CD4-positive, alpha-beta T cell (primary cell): ENCODE data around the gene RPAP3. TPM values are rescaled to one million over a fixed set of nuclear protein-coding genes. Genes with fewer than 3 reads are reported as not detected.

Source experiments
- ATAC-seq: fragments of 200-7000 bp; cut with Tn5 transposase; one replicate; pipeline ENCODE4 v1.10.0; 2022; ENCODE audit warnings: mild to moderate bottlenecking; ENCODE audit not compliant: poor library complexity
- CTCF ChIA-PET: fragments of 350-600 bp; sonication (Branson Sonifier 250); formaldehyde crosslinking; loops from one replicate; lab custom pipeline; 2021; ENCODE audit warnings: antibody characterized with exemption, inconsistent platforms; lab: Charles Lee
- POLR2A ChIA-PET: fragments of 350-600 bp; sonication (Branson Sonifier 250); formaldehyde crosslinking; loops from one replicate; lab custom pipeline; 2021; ENCODE audit warnings: antibody characterized with exemption, inconsistent platforms; lab: Charles Lee
- DNase-seq, 14 experiments: peaks; one replicate each; pipeline ENCODE4 v3.0.0-alpha.2; 2013 to 2020; ENCODE audit warnings: mixed read lengths in 2 of 14
- H3K27ac ChIP-seq, 2 donors: one replicate each; pipeline versions ENCODE4 v1.5.1 to v1.7.0; 2013; ENCODE audit warnings: low read length in 2 of 2, low read depth in 1 of 2, mild to moderate bottlenecking in 1 of 2
- H3K27me3 ChIP-seq, 2 experiments: 1 replicate in 1 of 2; 2 replicates in 1 of 2; pipeline versions ENCODE4 v1.6.1 to v1.7.0; 2013; ENCODE audit warnings: low read length in 2 of 2, control low read depth in 1 of 2, mild to moderate bottlenecking in 1 of 2, moderate library complexity in 1 of 2; ENCODE audit not compliant: insufficient read depth in 2 of 2, control insufficient read depth in 1 of 2
- H3K36me3 ChIP-seq: one replicate; pipeline ENCODE4 v1.6.1; 2013; ENCODE audit warnings: low read length, control low read depth; ENCODE audit not compliant: insufficient read depth
- H3K4me1 ChIP-seq: one replicate; pipeline ENCODE4 v1.6.1; 2013; ENCODE audit warnings: low read length, control low read depth; ENCODE audit not compliant: insufficient read depth
- H3K4me3 ChIP-seq: one replicate; pipeline ENCODE4 v1.5.1; 2013; ENCODE audit warnings: mild to moderate bottlenecking, low read length, moderate library complexity
- H3K9me3 ChIP-seq, 2 experiments: 1 replicate in 1 of 2; 2 replicates in 1 of 2; pipeline versions ENCODE4 v1.6.1 to v1.7.0; 2013; ENCODE audit warnings: low read length in 2 of 2, mild to moderate bottlenecking in 2 of 2, control low read depth in 1 of 2, moderate library complexity in 1 of 2; ENCODE audit not compliant: control insufficient read depth in 1 of 2, insufficient read depth in 1 of 2
- H3K27ac Mint-ChIP-seq: one replicate; pipeline ENCODE4 v1.8.0; 2020; ENCODE audit warnings: mixed read lengths
- H3K27me3 Mint-ChIP-seq: one replicate; pipeline ENCODE4 v1.8.0; 2021; ENCODE audit warnings: mixed read lengths
- H3K36me3 Mint-ChIP-seq: one replicate; pipeline ENCODE4 v1.8.0; 2021; ENCODE audit warnings: low read depth, mixed read lengths
- H3K4me1 Mint-ChIP-seq: one replicate; pipeline ENCODE4 v1.8.0; 2021; ENCODE audit warnings: low read depth, mixed read lengths
- H3K4me3 Mint-ChIP-seq: one replicate; pipeline ENCODE4 v1.8.0; 2020; ENCODE audit warnings: mild to moderate bottlenecking, mixed read lengths
- H3K9me3 Mint-ChIP-seq: one replicate; pipeline ENCODE4 v1.8.0; 2020; ENCODE audit warnings: mixed read lengths
- intact Hi-C, 2 experiments: fragments of 100-400 bp; cut with DNase I in 1 of 2; cut with micrococcal nuclease in 1 of 2; formaldehyde crosslinking; loops; one replicate each; pipeline versions ENCODE4 v1.15.1 to v1.9.0; 2023 to 2025; cut with DNase I, micrococcal nuclease
- total RNA-seq, 174 experiments: library from RNA in 2 of 174; stranded (reverse) in 2 of 174; gene quantifications; one replicate each; pipeline ENCODE4 v1.2.3 and lab custom pipeline; 2021 to 2026
- TF ChIP-seq, protein P1 (sequence below): fragments of 200-600 bp; IDR thresholded peaks from one replicate; pipeline ENCODE4 v1.8.0; 2022; ENCODE audit warnings: antibody characterized with exemption, mild to moderate bottlenecking

RPAP3 gene
- total RNA-seq, 2 experiments from 2014 or later = 24.6 to 26.4 TPM

DNA sequence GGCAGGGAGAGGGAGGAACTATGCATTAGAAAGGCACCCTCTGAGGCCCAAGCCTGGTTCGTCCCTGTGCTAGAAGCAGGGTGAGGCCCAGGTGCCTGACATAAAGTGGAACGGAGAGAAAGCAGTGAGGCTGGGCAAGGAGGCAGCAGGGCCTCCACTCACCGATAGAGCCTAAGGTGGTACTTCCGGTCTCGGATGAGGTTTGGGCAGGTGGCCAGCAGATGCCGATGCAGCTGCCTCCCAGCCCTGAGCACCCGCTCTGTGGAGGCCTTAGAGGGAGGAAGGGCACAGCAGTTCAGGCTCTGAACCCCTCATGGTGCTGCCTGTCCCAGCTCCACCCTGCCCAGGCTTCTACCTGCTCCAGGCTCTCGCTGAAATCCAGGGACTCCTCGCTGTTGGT is 45.7 kb upstream of the RPAP3 start:
- no peak for DNase-seq
- Histone ChIP-seq H3K27ac (no peak overlapping the region), H3K9me3 (no peaks in the 10 kb centered on the region), H3K4me1 (peaks cover 20% of the 10 kb centered on the region), H3K36me3 (no peaks in the 10 kb centered on the region), H3K4me3 (no peak overlapping the region), H3K27me3 (no peaks in the 10 kb centered on the region)
- H3K27ac Mint-ChIP-seq = no peak overlapping the region
- no peak overlapping the region for H3K4me3 Mint-ChIP-seq
- intact Hi-C loops = no loop called here
- ChIA-PET CTCF (no interaction called here), POLR2A (no interaction called here)
- TF ChIP-seq, protein P1, sequence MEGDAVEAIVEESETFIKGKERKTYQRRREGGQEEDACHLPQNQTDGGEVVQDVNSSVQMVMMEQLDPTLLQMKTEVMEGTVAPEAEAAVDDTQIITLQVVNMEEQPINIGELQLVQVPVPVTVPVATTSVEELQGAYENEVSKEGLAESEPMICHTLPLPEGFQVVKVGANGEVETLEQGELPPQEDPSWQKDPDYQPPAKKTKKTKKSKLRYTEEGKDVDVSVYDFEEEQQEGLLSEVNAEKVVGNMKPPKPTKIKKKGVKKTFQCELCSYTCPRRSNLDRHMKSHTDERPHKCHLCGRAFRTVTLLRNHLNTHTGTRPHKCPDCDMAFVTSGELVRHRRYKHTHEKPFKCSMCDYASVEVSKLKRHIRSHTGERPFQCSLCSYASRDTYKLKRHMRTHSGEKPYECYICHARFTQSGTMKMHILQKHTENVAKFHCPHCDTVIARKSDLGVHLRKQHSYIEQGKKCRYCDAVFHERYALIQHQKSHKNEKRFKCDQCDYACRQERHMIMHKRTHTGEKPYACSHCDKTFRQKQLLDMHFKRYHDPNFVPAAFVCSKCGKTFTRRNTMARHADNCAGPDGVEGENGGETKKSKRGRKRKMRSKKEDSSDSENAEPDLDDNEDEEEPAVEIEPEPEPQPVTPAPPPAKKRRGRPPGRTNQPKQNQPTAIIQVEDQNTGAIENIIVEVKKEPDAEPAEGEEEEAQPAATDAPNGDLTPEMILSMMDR = no peak
- H3K4me1 Mint-ChIP-seq = peaks cover 12% of the 10 kb centered on the region
- H3K27me3 Mint-ChIP-seq = no peaks in the 10 kb centered on the region
- no peaks in the 10 kb centered on the region for H3K9me3 Mint-ChIP-seq
- H3K36me3 Mint-ChIP-seq = no peaks in the 10 kb centered on the region
- no peak for ATAC-seq

DNA sequence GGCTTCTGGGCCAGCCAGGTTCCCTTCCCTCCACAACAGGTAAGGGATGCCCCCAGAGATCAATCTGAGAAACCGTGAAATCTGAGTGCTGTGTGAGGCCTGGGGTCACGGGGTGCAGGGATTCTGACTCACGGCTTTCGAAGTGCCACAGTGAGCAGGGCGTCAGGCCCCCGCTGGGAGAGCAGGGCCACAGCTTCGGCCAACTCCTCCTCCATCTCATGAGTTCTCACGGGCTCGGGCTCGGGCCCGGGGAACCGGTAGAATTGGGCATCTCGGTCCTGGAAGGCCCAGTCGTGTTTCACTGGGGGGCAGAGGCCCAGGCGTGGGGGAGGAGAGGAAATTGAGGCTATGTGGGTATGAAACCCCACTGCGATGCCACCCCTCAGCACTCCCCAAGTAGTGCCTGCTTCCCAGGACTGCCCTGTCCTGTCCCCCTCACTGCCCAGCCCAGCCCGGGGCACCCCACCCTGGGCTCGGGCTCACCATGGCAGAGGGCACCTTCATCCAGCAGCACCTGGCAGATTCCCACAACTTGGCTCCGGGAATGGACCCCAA is 45.2 kb upstream of the RPAP3 start:
- DNase-seq = no peak
- no peaks in the 10 kb centered on the region for H3K27me3 Mint-ChIP-seq
- H3K4me3 ChIP-seq = no peak overlapping the region
- H3K27ac ChIP-seq = no peak overlapping the region
- H3K27me3 ChIP-seq = no peaks in the 10 kb centered on the region
- ChIA-PET CTCF (no interaction called here), POLR2A (interaction anchor here (0.6 kb wide), 1 partner anchor 30 kb away, joined by 5 read pairs; no protein-coding TSS in a partner anchor)
- no peaks in the 10 kb centered on the region for H3K36me3 Mint-ChIP-seq
- no peak for ATAC-seq
- H3K36me3 ChIP-seq = no peaks in the 10 kb centered on the region
- H3K9me3 ChIP-seq = no peaks in the 10 kb centered on the region
- TF ChIP-seq, protein P1 = no peak
- H3K4me3 Mint-ChIP-seq = no peak overlapping the region
- peaks cover 10% of the 10 kb centered on the region for H3K4me1 Mint-ChIP-seq
- H3K9me3 Mint-ChIP-seq = no peaks in the 10 kb centered on the region
- peaks cover 17% of the 10 kb centered on the region for H3K4me1 ChIP-seq
- intact Hi-C loops = no loop called here
- no peak overlapping the region for H3K27ac Mint-ChIP-seq

DNA sequence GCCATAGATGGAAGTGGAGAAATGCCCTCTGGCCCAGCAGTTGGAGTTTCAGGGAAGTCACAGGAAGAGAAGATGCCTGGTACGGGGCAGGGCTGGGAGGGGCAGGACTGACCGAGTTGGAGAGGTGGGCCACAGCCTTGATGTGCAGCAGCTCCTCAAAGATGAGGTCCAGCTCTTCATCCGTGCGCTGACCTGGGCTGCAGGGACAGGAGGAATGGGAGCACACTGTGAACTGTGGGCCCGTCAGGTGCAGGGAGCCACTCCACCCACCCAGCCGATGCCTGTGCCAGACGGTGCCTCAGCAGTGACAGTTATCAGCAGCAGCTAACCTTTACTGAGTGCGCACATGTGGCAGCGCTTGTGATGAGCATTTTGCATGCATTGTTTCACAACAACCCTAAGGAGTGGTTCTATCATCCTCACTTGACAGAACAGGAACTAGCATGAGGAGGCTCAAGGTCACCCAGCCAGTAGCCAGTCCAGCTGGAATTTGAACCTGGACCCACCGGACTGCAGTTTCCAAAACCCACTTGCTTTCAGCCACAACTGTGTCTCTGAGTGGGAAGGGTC is 44.5 kb upstream of the RPAP3 start:
- CTCF ChIA-PET = no interaction called here
- TF ChIP-seq, protein P1 = no peak
- DNase-seq = no peak
- Mint-ChIP-seq H3K27me3 (no peaks in the 10 kb centered on the region), H3K4me1 (peaks cover 3% of the 10 kb centered on the region), H3K9me3 (no peaks in the 10 kb centered on the region), H3K36me3 (no peaks in the 10 kb centered on the region), H3K27ac (no peak overlapping the region), H3K4me3 (no peak overlapping the region)
- Histone ChIP-seq H3K4me3 (no peak overlapping the region), H3K27ac (no peak overlapping the region), H3K4me1 (peaks cover 10% of the 10 kb centered on the region), H3K27me3 (no peaks in the 10 kb centered on the region), H3K36me3 (no peaks in the 10 kb centered on the region), H3K9me3 (no peaks in the 10 kb centered on the region)
- intact Hi-C loops = no loop called here
- no peak for ATAC-seq
- POLR2A ChIA-PET = interaction anchor here (0.6 kb wide), 1 partner anchor 29 kb away, joined by 5 read pairs; no protein-coding TSS in a partner anchor
